GM12872 (cell line): Measurements from ENCODE around the gene CASP3.

Experiments
- CTCF ChIP-seq: IDR thresholded peaks from 3 replicates; pipeline ENCODE4 v1.5.1; 2011; ENCODE audit warnings: low read depth, mild to moderate bottlenecking, low read length, moderate library complexity; ENCODE audit not compliant: insufficient read depth

The CASP3 gene

GRCh38 chr4:184672741-184673140 lies 23.5 kb upstream of the CASP3 start:
- TF ChIP-seq CTCF, result no peak

GRCh38 chr4:184671101-184671500 lies 21.9 kb upstream of the CASP3 start:
- no peak for TF ChIP-seq CTCF

GRCh38 chr4:184669251-184669650 lies 20.0 kb upstream of the CASP3 start:
- no peak for TF ChIP-seq CTCF

- TF ChIP-seq CTCF, result no peak
These were observed 19.4 kb upstream of the CASP3 start for GRCh38 chr4:184668511-184669114.

- no peak for TF ChIP-seq CTCF
These were observed 18.8 kb upstream of the CASP3 start for GRCh38 chr4:184668096-184668495.

GRCh38 chr4:184666670-184667069 lies 17.4 kb upstream of the CASP3 start:
- TF ChIP-seq CTCF, result no peak

- TF ChIP-seq CTCF, result no peak
These were observed 15.4 kb upstream of the CASP3 start for GRCh38 chr4:184664445-184665210.
